ENCODE results near the gene PDE4B. TPM values are rescaled to one million over a fixed set of nuclear protein-coding genes. Genes with fewer than 3 reads are reported as not detected.

PDE4B gene
- total and polyA plus RNA-seq, 10 of the 15 experiments (the other 5 are each of a cell fraction or from before 2014, with no cell fraction given) = 3.0 to 13.2 (median 5.7) TPM

GRCh38 chr1:66350001-66350547 lies 557.4 kb downstream of the PDE4B start:
- peak; percentile 64 for ATAC-seq
- intact Hi-C loops (cut with micrococcal nuclease; ENCODE audit: unreplicated experiment) (loop anchor here (1.0 to 10.0 kb wide), 6 partner anchors 15 to 385 kb away; no protein-coding TSS in a partner anchor), in situ Hi-C loops (cut with MboI) (no loop called here)
- Histone ChIP-seq H3K4me3 (peak overlapping the region; percentile 52; the same call in 1 of the 2 replicates), H4K20me1 (ENCODE audit: control insufficient read depth, insufficient read depth) (no peaks in the 10 kb centered on the region), H3K9me3 (replicated peaks; ENCODE audit: control insufficient read depth, insufficient read depth, low read length) (no peaks in the 10 kb centered on the region), H2AFZ (ENCODE audit: control insufficient read depth, low read depth, low read length) (peak overlapping the region; percentile 58; the same call in 1 of the 2 replicates), H3K9ac (ENCODE audit: control insufficient read depth, insufficient read depth, low read length) (peak overlapping the region; percentile 52), H3K4me1 (ENCODE audit: control insufficient read depth, insufficient read depth, low read length) (peaks cover 56% of the 10 kb centered on the region), H3K79me2 (ENCODE audit: control insufficient read depth, insufficient read depth, low read length) (peaks cover 85% of the 10 kb centered on the region), H3K27ac (ENCODE audit: control insufficient read depth, insufficient read depth) (peak overlapping the region; percentile 88), H3K36me3 (ENCODE audit: control insufficient read depth in 2 of 2, insufficient read depth in 2 of 2, low read length in 1 of 2) (no peaks in the 10 kb centered on the region), H3K4me2 (ENCODE audit: control insufficient read depth, insufficient read depth) (peak overlapping the region; percentile 75), H3K27me3 (replicated peaks in 1 of 2; ENCODE audit: control insufficient read depth in 2 of 2, insufficient read depth in 2 of 2, low read length in 1 of 2) (no peaks in the 10 kb centered on the region)
- 0% methylated on average over 6 of the region's 6 CpGs for WGBS (ENCODE audit: insufficient coverage, insufficient replicate concordance, low lambda C conversion rate, missing lambda C conversion rate)
- FAIRE-seq = no peak
- ChIA-PET POLR2A (interaction anchor here (0.6 to 2.4 kb wide), 19 partner anchors 8 to 92 kb away, joined by 3 to 16 read pairs (median 5); no protein-coding TSS in a partner anchor), RAD21 (ENCODE audit: unreplicated experiment) (interaction anchor here (0.7 to 13.1 kb wide), 27 partner anchors 8 to 100 kb away, joined by 3 to 238 read pairs (median 5); no protein-coding TSS in a partner anchor), CTCF (interaction anchor here (1.1 to 12.8 kb wide), 19 partner anchors 8 to 104 kb away, joined by 3 to 150 read pairs (median 8); no protein-coding TSS in a partner anchor), SMC1A (ENCODE audit: uncharacterized antibody, unreplicated experiment) (interaction anchor here (0.9 to 13.8 kb wide), 32 partner anchors 8 to 103 kb away, joined by 3 to 463 read pairs (median 6); no protein-coding TSS in a partner anchor)
- no peak for DNase-seq (ENCODE audit: low read depth, low spot score)
- no TSS peak for BruUV-seq (replicated peaks)
- TF ChIP-seq RUNX3 (IDR thresholded peaks at IDR 0.05; ENCODE audit: low read length) (peak; percentile 75), GATAD2B (conservative IDR thresholded peaks at IDR 0.05; ENCODE audit: low read depth) (peak; percentile 89), WRNIP1 (IDR thresholded peaks at IDR 0.05; ENCODE audit: borderline replicate concordance, low read depth, low read length) (no peak), NR2C2 (IDR thresholded peaks at IDR 0.05; ENCODE audit: borderline replicate concordance, control insufficient read depth, insufficient read length, low read depth) (no peak), PKNOX1 (IDR thresholded peaks at IDR 0.05) (0 out of 2 replicates have a peak, but pooled peaks have one; percentile 18), ESRRA (IDR thresholded peaks at IDR 0.05; ENCODE audit: low read length) (no peak), CEBPB (IDR thresholded peaks at IDR 0.05; ENCODE audit: borderline replicate concordance in 1 of 2, low read depth in 2 of 2, low read length in 2 of 2) (no peak), GABPA (IDR thresholded peaks at IDR 0.05; ENCODE audit: low read depth) (peak; percentile 39; the same call in 1 of the 2 replicates), STAT1 (conservative IDR thresholded peaks at IDR 0.05) (no peak), ZNF384 (IDR thresholded peaks at IDR 0.05; ENCODE audit: borderline replicate concordance, low read depth, low read length) (no peak), IKZF1 (conservative IDR thresholded peaks at IDR 0.05) (peak; percentile 99), POLR2A (IDR thresholded peaks at IDR 0.05; ENCODE audit: low read depth, low read length) (0 out of 2 replicates have a peak, but pooled peaks have one; percentile 31), MTA2 (IDR thresholded peaks at IDR 0.05; ENCODE audit: low read depth) (peak; percentile 99), MEF2A (IDR thresholded peaks at IDR 0.05; ENCODE audit: insufficient read depth, low read depth, low read length) (no peak), CREM (IDR thresholded peaks at IDR 0.05; ENCODE audit: low read depth) (peak; percentile 58; the same call in 1 of the 2 replicates), NFIC (IDR thresholded peaks at IDR 0.05; ENCODE audit: low read depth, low read length) (peak; percentile 80), ELK1 (IDR thresholded peaks at IDR 0.05; ENCODE audit: low read depth, low read length) (no peak), NFXL1 (IDR thresholded peaks at IDR 0.05; ENCODE audit: borderline replicate concordance) (no peak), IKZF2 (IDR thresholded peaks at IDR 0.05) (peak; percentile 99), TARDBP (IDR thresholded peaks at IDR 0.05; ENCODE audit: borderline replicate concordance) (no peak), CBX3 (IDR thresholded peaks at IDR 0.05; ENCODE audit: borderline replicate concordance, low read depth) (no peak), ZZZ3 (IDR thresholded peaks at IDR 0.05; ENCODE audit: control insufficient read depth, insufficient read length, low read depth) (no peak)
- TF ChIP-seq, protein P1, sequence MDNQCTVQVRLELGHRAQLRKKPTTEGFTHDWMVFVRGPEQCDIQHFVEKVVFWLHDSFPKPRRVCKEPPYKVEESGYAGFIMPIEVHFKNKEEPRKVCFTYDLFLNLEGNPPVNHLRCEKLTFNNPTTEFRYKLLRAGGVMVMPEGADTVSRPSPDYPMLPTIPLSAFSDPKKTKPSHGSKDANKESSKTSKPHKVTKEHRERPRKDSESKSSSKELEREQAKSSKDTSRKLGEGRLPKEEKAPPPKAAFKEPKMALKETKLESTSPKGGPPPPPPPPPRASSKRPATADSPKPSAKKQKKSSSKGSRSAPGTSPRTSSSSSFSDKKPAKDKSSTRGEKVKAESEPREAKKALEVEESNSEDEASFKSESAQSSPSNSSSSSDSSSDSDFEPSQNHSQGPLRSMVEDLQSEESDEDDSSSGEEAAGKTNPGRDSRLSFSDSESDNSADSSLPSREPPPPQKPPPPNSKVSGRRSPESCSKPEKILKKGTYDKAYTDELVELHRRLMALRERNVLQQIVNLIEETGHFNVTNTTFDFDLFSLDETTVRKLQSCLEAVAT (IDR thresholded peaks at IDR 0.05) = no peak

Measured in GM12878 (cell line).